DOHH2 (cell line): Measurements from ENCODE around the gene EVC.

Experiments used
- EZH2phosphoT487 ChIP-seq: fragments of 200-600 bp; sonication (generic); IDR thresholded peaks from 2 replicates; pipeline ENCODE4 v1.6.1; 2017; ENCODE audit warnings: borderline replicate concordance, mild to moderate bottlenecking, antibody characterized with exemption, low read length, moderate library complexity, mixed read lengths
- TF ChIP-seq, protein P1 (sequence below): fragments of 200-600 bp; sonication (generic); IDR thresholded peaks from one replicate; pipeline ENCODE4 v1.5.1; 2014; ENCODE audit warnings: antibody characterized with exemption, mild to moderate bottlenecking, low read depth, low read length; ENCODE audit not compliant: poor library complexity, severe bottlenecking

DNA sequence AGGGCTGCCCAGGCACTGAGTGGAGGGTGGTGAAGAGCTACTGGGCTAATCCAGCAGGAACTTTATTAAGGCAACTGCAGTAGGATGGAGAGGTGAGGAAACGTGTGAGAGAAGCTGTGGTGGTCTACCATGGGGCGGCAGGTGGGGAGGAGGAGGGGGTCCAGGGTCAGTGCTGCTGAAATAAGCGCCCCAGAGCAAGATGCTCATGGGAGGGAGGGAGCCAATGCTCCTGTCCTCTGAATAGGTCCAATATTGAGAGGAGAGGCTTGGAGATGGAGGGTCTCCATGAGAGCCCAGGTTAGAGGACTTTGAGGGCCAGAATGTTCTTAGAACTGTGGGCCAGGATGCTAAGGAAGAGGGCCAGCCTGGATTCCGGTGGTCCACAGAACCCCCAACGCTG, 35.2 kb downstream of the EVC start:
- TF ChIP-seq, protein P1, sequence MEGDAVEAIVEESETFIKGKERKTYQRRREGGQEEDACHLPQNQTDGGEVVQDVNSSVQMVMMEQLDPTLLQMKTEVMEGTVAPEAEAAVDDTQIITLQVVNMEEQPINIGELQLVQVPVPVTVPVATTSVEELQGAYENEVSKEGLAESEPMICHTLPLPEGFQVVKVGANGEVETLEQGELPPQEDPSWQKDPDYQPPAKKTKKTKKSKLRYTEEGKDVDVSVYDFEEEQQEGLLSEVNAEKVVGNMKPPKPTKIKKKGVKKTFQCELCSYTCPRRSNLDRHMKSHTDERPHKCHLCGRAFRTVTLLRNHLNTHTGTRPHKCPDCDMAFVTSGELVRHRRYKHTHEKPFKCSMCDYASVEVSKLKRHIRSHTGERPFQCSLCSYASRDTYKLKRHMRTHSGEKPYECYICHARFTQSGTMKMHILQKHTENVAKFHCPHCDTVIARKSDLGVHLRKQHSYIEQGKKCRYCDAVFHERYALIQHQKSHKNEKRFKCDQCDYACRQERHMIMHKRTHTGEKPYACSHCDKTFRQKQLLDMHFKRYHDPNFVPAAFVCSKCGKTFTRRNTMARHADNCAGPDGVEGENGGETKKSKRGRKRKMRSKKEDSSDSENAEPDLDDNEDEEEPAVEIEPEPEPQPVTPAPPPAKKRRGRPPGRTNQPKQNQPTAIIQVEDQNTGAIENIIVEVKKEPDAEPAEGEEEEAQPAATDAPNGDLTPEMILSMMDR: no peak
- no peak for TF ChIP-seq EZH2phosphoT487
